Activated effector memory CD4-positive, alpha-beta T cell treated with Interleukin-2 at 50 U/mL for 16 hours (primary cell): ENCODE results near the gene SLX4IP.

ENCODE experiments used
- DNase-seq: peaks from one replicate; pipeline ENCODE4 v3.0.0-alpha.2; 2020

SLX4IP gene

GRCh38 chr20:10498200-10498599 lies 63.1 kb downstream of the SLX4IP start:
- no peak for DNase-seq

- DNase-seq, result peak; percentile 27
Measured at GRCh38 chr20:10501402-10501801, 66.3 kb downstream of the SLX4IP start.

GRCh38 chr20:10502098-10502526 lies 67.0 kb downstream of the SLX4IP start:
- peak; percentile 14 for DNase-seq

GRCh38 chr20:10504608-10504993 lies 69.5 kb downstream of the SLX4IP start:
- no peak for DNase-seq

- no peak for DNase-seq
Measured at GRCh38 chr20:10504994-10505730, 70.1 kb downstream of the SLX4IP start.

- DNase-seq, result no peak
Measured at GRCh38 chr20:10505827-10506226, 70.7 kb downstream of the SLX4IP start.

- no peak for DNase-seq
Measured at GRCh38 chr20:10507052-10507451, 71.9 kb downstream of the SLX4IP start.

- no peak for DNase-seq
Measured at GRCh38 chr20:10508060-10508459, 73.0 kb downstream of the SLX4IP start.

- no peak for DNase-seq
Measured at GRCh38 chr20:10508468-10509251, 73.6 kb downstream of the SLX4IP start.

GRCh38 chr20:10509376-10509775 lies 74.3 kb downstream of the SLX4IP start:
- DNase-seq, result no peak

- DNase-seq, result no peak
Measured at GRCh38 chr20:10510216-10510615, 75.1 kb downstream of the SLX4IP start.

GRCh38 chr20:10511170-10511508 lies 76.0 kb downstream of the SLX4IP start:
- DNase-seq, result no peak

GRCh38 chr20:10511509-10512251 lies 76.6 kb downstream of the SLX4IP start:
- peak; percentile 60 for DNase-seq

GRCh38 chr20:10513061-10513460 lies 78.0 kb downstream of the SLX4IP start:
- no peak for DNase-seq

GRCh38 chr20:10513931-10514575 lies 78.9 kb downstream of the SLX4IP start:
- DNase-seq, result no peak

GRCh38 chr20:10516529-10516928 lies 81.4 kb downstream of the SLX4IP start:
- no peak for DNase-seq

- DNase-seq, result no peak
Measured at GRCh38 chr20:10519361-10520046, 84.4 kb downstream of the SLX4IP start.

GRCh38 chr20:10520528-10520927 lies 85.4 kb downstream of the SLX4IP start:
- DNase-seq, result no peak

GRCh38 chr20:10521068-10521831 lies 86.1 kb downstream of the SLX4IP start:
- DNase-seq, result no peak

- no peak for DNase-seq
Measured at GRCh38 chr20:10521836-10522235, 86.7 kb downstream of the SLX4IP start.

GRCh38 chr20:10522328-10522727 lies 87.2 kb downstream of the SLX4IP start:
- DNase-seq, result no peak

- no peak for DNase-seq
Measured at GRCh38 chr20:10523443-10523842, 88.3 kb downstream of the SLX4IP start.
